Glutamatergic neuron (in vitro differentiated cells): ENCODE data around the gene FTCDNL1. TPM values are rescaled to one million over a fixed set of nuclear protein-coding genes. Genes with fewer than 3 reads are reported as not detected.

Source experiments
- DNase-seq: peaks from one replicate; pipeline ENCODE4 v3.0.0; 2022
- H3K27ac Mint-ChIP-seq: one replicate; pipeline ENCODE4 v1.8.0; 2020; ENCODE audit warnings: mild to moderate bottlenecking, mixed read lengths, inconsistent platforms; ENCODE audit not compliant: unreplicated experiment
- H3K27me3 Mint-ChIP-seq: one replicate; pipeline ENCODE4 v1.8.0; 2020; ENCODE audit warnings: mild to moderate bottlenecking, moderate library complexity, mixed read lengths, inconsistent platforms; ENCODE audit not compliant: unreplicated experiment
- H3K36me3 Mint-ChIP-seq: one replicate; pipeline ENCODE4 v1.8.0; 2020; ENCODE audit warnings: mild to moderate bottlenecking, mixed read lengths, inconsistent platforms; ENCODE audit not compliant: unreplicated experiment
- H3K4me1 Mint-ChIP-seq: one replicate; pipeline ENCODE4 v1.8.0; 2020; ENCODE audit warnings: mild to moderate bottlenecking, low read depth, mixed read lengths, inconsistent platforms; ENCODE audit not compliant: unreplicated experiment
- H3K4me3 Mint-ChIP-seq: one replicate; pipeline ENCODE4 v1.8.0; 2020; ENCODE audit warnings: mild to moderate bottlenecking, mixed read lengths, inconsistent platforms; ENCODE audit not compliant: unreplicated experiment
- H3K9me3 Mint-ChIP-seq: one replicate; pipeline ENCODE4 v1.8.0; 2020; ENCODE audit warnings: mild to moderate bottlenecking, moderate library complexity, mixed read lengths, inconsistent platforms; ENCODE audit not compliant: unreplicated experiment
- CTCF ChIP-seq: fragments of 200-600 bp; sonication (generic); IDR thresholded peaks from one replicate; pipeline ENCODE4 v1.5.0; 2021; ENCODE audit not compliant: partially characterized antibody, unreplicated experiment
- total RNA-seq: library from RNA; stranded (reverse); fragmentation: NEBNext Ultra II Directional; extraction: Animal tissue kit (Norgen Biotek cat#: 25700); gene quantifications from one replicate; pipeline ENCODE4 v1.2.1, GENCODE V29; 2021; ENCODE audit not compliant: unreplicated experiment

Gene FTCDNL1
- total RNA-seq, 1 donor from 2014 or later = 0.74 TPM

DNA sequence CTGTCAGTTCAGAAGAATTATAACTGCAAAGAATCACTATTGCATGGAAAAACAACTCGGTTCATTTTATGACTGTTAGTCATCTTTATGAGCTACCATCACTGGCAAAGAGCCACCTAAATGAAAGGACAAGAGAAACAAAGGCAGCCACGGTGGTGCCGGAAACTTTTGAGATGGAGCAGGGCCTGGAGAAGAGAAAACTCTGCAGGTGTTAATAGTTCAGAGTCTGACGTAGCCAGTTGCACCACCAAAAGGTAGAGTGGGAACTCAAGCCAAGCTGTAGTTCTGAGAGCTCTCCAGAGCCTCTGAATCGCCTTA is 110.9 kb downstream of the FTCDNL1 start:
- no peak overlapping the region for H3K4me3 Mint-ChIP-seq
- peak; percentile 33 for TF ChIP-seq CTCF
- H3K4me1 Mint-ChIP-seq = peaks cover 4% of the 10 kb centered on the region
- H3K27me3 Mint-ChIP-seq = no peaks in the 10 kb centered on the region
- no peaks in the 10 kb centered on the region for H3K9me3 Mint-ChIP-seq
- H3K36me3 Mint-ChIP-seq = no peaks in the 10 kb centered on the region
- no peak overlapping the region for H3K27ac Mint-ChIP-seq
- DNase-seq = no peak

DNA sequence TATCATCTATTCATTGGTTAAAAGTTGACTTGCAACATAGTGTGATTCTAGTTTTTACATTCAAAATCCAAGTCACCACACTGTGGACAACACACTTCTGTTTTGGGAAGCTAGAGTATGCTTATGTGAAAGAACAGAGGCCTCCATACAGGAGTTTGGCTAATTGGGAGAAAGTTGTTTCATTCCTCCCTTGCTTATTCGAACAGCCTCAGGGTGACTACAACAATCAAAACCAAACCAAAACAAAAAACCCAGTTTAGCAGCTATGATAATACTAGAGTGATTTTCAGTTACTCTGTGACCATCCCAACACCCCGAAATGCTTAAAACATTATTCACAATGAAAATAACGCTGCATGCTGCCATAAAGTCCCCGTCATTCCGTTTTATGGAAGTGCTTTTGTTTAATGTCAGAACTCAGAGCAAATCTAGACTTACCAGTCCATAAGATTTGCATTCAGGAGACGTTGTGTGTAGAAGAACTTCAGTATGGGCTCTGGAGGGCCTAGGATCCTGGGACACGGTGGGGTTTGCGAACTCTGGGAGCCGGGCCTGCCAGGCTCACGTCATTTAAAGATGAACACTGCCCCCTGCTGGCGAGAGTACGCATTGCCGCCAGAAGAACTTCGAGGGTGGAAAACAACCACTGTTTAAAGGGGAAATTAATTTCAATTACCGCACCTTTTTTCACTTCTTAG is 111.4 kb downstream of the FTCDNL1 start:
- Mint-ChIP-seq H3K27ac (no peak overlapping the region), H3K27me3 (no peaks in the 10 kb centered on the region), H3K4me3 (no peak overlapping the region), H3K9me3 (no peaks in the 10 kb centered on the region), H3K4me1 (peaks cover 4% of the 10 kb centered on the region), H3K36me3 (no peaks in the 10 kb centered on the region)
- DNase-seq = peak; percentile 86
- peak; percentile 99 for TF ChIP-seq CTCF

GRCh38 chr2:199738727-199739412 is 112.1 kb downstream of the FTCDNL1 start:
- TF ChIP-seq CTCF = no peak
- no peak overlapping the region for H3K27ac Mint-ChIP-seq
- H3K9me3 Mint-ChIP-seq = no peaks in the 10 kb centered on the region
- H3K27me3 Mint-ChIP-seq = no peaks in the 10 kb centered on the region
- peaks cover 4% of the 10 kb centered on the region for H3K4me1 Mint-ChIP-seq
- no peaks in the 10 kb centered on the region for H3K36me3 Mint-ChIP-seq
- no peak for DNase-seq
- H3K4me3 Mint-ChIP-seq = no peak overlapping the region

DNA sequence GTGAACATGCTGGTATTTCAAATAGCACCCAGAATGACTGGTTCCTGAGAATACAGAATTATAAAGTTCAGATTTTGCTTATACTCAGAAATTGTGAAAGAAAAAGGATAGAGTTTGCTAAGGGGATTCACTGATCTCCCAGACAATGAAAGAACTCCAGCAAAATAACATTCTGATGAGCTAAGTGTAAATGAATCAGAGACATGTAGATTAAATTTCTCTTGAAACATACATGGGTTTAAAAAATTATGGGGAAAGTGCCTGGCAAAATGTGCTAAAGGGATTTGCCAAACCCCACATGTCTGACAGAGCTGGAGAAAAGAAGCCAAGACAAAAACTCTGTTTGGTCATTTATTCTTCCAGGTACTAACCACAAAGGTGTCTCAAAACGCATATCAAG is 116.3 kb downstream of the FTCDNL1 start:
- H3K9me3 Mint-ChIP-seq = no peaks in the 10 kb centered on the region
- H3K4me1 Mint-ChIP-seq = no peaks in the 10 kb centered on the region
- H3K27me3 Mint-ChIP-seq = peaks cover 3% of the 10 kb centered on the region
- no peak overlapping the region for H3K4me3 Mint-ChIP-seq
- no peak for DNase-seq
- TF ChIP-seq CTCF = no peak
- no peaks in the 10 kb centered on the region for H3K36me3 Mint-ChIP-seq
- no peak overlapping the region for H3K27ac Mint-ChIP-seq

DNA sequence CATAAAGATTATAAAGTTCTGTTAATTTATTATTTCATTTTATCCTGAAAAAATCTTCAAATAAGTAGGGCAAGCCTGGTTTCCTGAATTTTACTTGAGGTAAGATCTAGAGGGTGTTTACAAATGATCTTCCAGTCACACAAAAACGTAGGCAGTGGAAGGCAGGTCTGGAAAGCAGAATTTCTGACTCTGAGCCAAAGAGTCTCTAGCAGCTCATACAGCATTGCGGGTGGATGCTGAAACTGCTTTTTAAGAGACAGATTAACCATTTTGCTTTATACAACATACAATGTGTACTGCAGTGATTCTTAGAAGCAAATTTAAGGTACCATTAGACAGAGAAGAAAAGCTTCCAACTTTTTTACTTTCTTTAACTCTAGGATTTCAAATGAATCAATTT is 117.0 kb downstream of the FTCDNL1 start:
- Mint-ChIP-seq H3K9me3 (no peaks in the 10 kb centered on the region), H3K4me3 (no peak overlapping the region), H3K27ac (no peak overlapping the region), H3K27me3 (peaks cover 3% of the 10 kb centered on the region), H3K4me1 (no peaks in the 10 kb centered on the region), H3K36me3 (no peaks in the 10 kb centered on the region)
- DNase-seq = no peak
- TF ChIP-seq CTCF = no peak
